Upper lobe of left lung (tissue), 6 donors: ENCODE data around the gene CDR2. TPM values are rescaled to one million over a fixed set of nuclear protein-coding genes. Genes with fewer than 3 reads are reported as not detected.

ENCODE experiments used
- ATAC-seq, 2 donors: fragments of 200-7000 bp; cut with Tn5 transposase; one replicate each; pipeline ENCODE4 v1.9.1; 2022; ENCODE audit warnings: mild to moderate bottlenecking in 2 of 2, moderate library complexity in 2 of 2; ENCODE audit not compliant: low FRiP score in 2 of 2
- DNase-seq, 2 donors: peaks; one replicate each; pipeline ENCODE4 v3.0.0-alpha.2; 2019 to 2020
- H3K27ac ChIP-seq, 4 donors: fragments of 200-600 bp; sonication (generic); one replicate each; pipeline ENCODE4 v1.5.1; 2016 to 2019
- H3K27me3 ChIP-seq, 4 donors: fragments of 200-600 bp; sonication (generic); one replicate each; pipeline ENCODE4 v1.5.1; 2017 to 2019
- H3K36me3 ChIP-seq, 4 donors: fragments of 200-600 bp; sonication (generic); one replicate each; pipeline ENCODE4 v1.5.1; 2016 to 2019
- H3K4me1 ChIP-seq, 4 donors: fragments of 200-600 bp; sonication (generic); one replicate each; pipeline ENCODE4 v1.5.1; 2018 to 2019
- H3K4me3 ChIP-seq, 4 donors: fragments of 200-600 bp; sonication (generic); one replicate each; pipeline ENCODE4 v1.5.1; 2017 to 2019; ENCODE audit warnings: mild to moderate bottlenecking in 2 of 4, moderate library complexity in 1 of 4
- H3K9me3 ChIP-seq, 4 donors: fragments of 200-600 bp; sonication (generic); one replicate each; pipeline ENCODE4 v1.5.1; 2018 to 2019
- EP300 ChIP-seq, 4 donors: sonication (generic); formaldehyde crosslinking; IDR thresholded peaks; one replicate each; pipeline ENCODE4 v1.5.1; 2017; ENCODE audit warnings: antibody characterized with exemption in 4 of 4, control low read depth in 2 of 4
- POLR2A ChIP-seq, 4 donors: fragments of 450-650 bp; IDR thresholded peaks; one replicate each; pipeline ENCODE4 v1.5.1; 2016 to 2017; ENCODE audit warnings: antibody characterized with exemption in 4 of 4, mild to moderate bottlenecking in 2 of 4
- POLR2AphosphoS5 ChIP-seq, 2 donors: sonication (generic); formaldehyde crosslinking; IDR thresholded peaks; one replicate each; pipeline ENCODE4 v1.5.1; 2017; ENCODE audit warnings: antibody characterized with exemption in 2 of 2
- WGBS, 2 donors: methylation state at CpG; one replicate each; pipeline ENCODE4 v1.1.5; 2017 to 2018; 5-methylcytosine and 5-hydroxymethylcytosine counted together
- total RNA-seq, 6 donors: library from RNA; depleted of rRNA in 4 of 6; stranded (reverse); fragments of >200 nt in 4 of 6; gene quantifications; one replicate each; pipeline versions ENCODE4 v1.1.0 to v1.2.1, GENCODE V29; 2016 to 2021
- TF ChIP-seq, protein P1 (sequence below), 6 experiments: fragments of 450-650 bp in 4 of 6; fragments of 200-600 bp in 2 of 6; sonication (generic) in 2 of 6; IDR thresholded peaks; one replicate each; pipeline ENCODE4 v1.5.1; 2016 to 2019; ENCODE audit warnings: antibody characterized with exemption in 6 of 6
- donor health status: DM: no; HTN: no; CAD: no; lungs with moderate emphysema.
- donor health status: DM: no; HTN: yes; CAD: no; lungs with severe emphysema.

Gene CDR2
- total RNA-seq, 6 donors from 2014 or later, result 16.3 to 27.5 (median 19.4) TPM

GRCh38 chr16:22356930-22357634 is 17.3 kb downstream of the CDR2 start:
- WGBS, 2 donors, result 93 to 95% methylated on average over 7 of the region's 7 CpGs
- no peaks in the 10 kb centered on the region for H3K27me3 ChIP-seq
- DNase-seq (no peak), ATAC-seq (no peak)
- peaks cover 15 to 24% (median 24%) of the 10 kb centered on the region in 4 donors for H3K4me1 ChIP-seq
- H3K36me3 ChIP-seq, result peaks cover 0 to 5% (median 0%) of the 10 kb centered on the region in 4 donors
- no peak overlapping the region for H3K4me3 ChIP-seq
- no peaks in the 10 kb centered on the region for H3K9me3 ChIP-seq
- H3K27ac ChIP-seq, result peak overlapping the region in 2 of 4 donors; percentile 2 to 58
- no peak for TF ChIP-seq EP300 (IDR thresholded peaks at IDR 0.05)
- no peak for TF ChIP-seq POLR2A (IDR thresholded peaks at IDR 0.05)
- no peak for TF ChIP-seq POLR2AphosphoS5 (IDR thresholded peaks at IDR 0.05)
- TF ChIP-seq, protein P1, sequence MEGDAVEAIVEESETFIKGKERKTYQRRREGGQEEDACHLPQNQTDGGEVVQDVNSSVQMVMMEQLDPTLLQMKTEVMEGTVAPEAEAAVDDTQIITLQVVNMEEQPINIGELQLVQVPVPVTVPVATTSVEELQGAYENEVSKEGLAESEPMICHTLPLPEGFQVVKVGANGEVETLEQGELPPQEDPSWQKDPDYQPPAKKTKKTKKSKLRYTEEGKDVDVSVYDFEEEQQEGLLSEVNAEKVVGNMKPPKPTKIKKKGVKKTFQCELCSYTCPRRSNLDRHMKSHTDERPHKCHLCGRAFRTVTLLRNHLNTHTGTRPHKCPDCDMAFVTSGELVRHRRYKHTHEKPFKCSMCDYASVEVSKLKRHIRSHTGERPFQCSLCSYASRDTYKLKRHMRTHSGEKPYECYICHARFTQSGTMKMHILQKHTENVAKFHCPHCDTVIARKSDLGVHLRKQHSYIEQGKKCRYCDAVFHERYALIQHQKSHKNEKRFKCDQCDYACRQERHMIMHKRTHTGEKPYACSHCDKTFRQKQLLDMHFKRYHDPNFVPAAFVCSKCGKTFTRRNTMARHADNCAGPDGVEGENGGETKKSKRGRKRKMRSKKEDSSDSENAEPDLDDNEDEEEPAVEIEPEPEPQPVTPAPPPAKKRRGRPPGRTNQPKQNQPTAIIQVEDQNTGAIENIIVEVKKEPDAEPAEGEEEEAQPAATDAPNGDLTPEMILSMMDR (IDR thresholded peaks at IDR 0.05), result no peak

- no peak for DNase-seq
- TF ChIP-seq POLR2A (IDR thresholded peaks at IDR 0.05) (no peak), EP300 (IDR thresholded peaks at IDR 0.05) (no peak), POLR2AphosphoS5 (IDR thresholded peaks at IDR 0.05) (no peak)
- TF ChIP-seq, protein P1 (IDR thresholded peaks at IDR 0.05), result no peak
- Histone ChIP-seq H3K27ac (no peak overlapping the region), H3K36me3 (peaks cover 0 to 4% (median 0%) of the 10 kb centered on the region in 4 donors), H3K4me3 (no peak overlapping the region), H3K27me3 (no peaks in the 10 kb centered on the region), H3K9me3 (no peaks in the 10 kb centered on the region), H3K4me1 (peaks cover 15 to 24% (median 20%) of the 10 kb centered on the region in 4 donors)
- ATAC-seq, result no peak
Measured at GRCh38 chr16:22355487-22355908, 18.9 kb downstream of the CDR2 start.

- Histone ChIP-seq H3K4me3 (no peak overlapping the region), H3K4me1 (peaks cover 15 to 24% (median 20%) of the 10 kb centered on the region in 4 donors), H3K27ac (peak overlapping the region in 2 of 4 donors; percentile 6 to 46), H3K9me3 (no peaks in the 10 kb centered on the region), H3K27me3 (no peaks in the 10 kb centered on the region), H3K36me3 (peaks cover 2 to 16% (median 7%) of the 10 kb centered on the region in 4 donors)
- TF ChIP-seq, protein P1 (IDR thresholded peaks at IDR 0.05), result no peak
- TF ChIP-seq POLR2AphosphoS5 (IDR thresholded peaks at IDR 0.05) (no peak), EP300 (IDR thresholded peaks at IDR 0.05) (no peak), POLR2A (IDR thresholded peaks at IDR 0.05) (no peak)
- DNase-seq, result no peak
- 66 to 73% methylated on average over 5 of the region's 5 CpGs for WGBS, 2 donors
- no peak for ATAC-seq
Measured at GRCh38 chr16:22353933-22354541, 20.4 kb downstream of the CDR2 start.

GRCh38 chr16:22353191-22353919 is 21.1 kb downstream of the CDR2 start:
- ATAC-seq, result peak; percentile 54 to 83
- Histone ChIP-seq H3K9me3 (no peaks in the 10 kb centered on the region), H3K4me1 (peaks cover 15 to 22% (median 18%) of the 10 kb centered on the region in 4 donors), H3K4me3 (no peak overlapping the region), H3K27me3 (no peaks in the 10 kb centered on the region), H3K36me3 (peaks cover 7 to 23% (median 14%) of the 10 kb centered on the region in 4 donors), H3K27ac (peak overlapping the region; percentile 12 to 46 (median 31))
- DNase-seq, result no peak
- TF ChIP-seq EP300 (IDR thresholded peaks at IDR 0.05) (no peak), POLR2AphosphoS5 (IDR thresholded peaks at IDR 0.05) (no peak), POLR2A (IDR thresholded peaks at IDR 0.05) (no peak)
- TF ChIP-seq, protein P1 (IDR thresholded peaks at IDR 0.05), result no peak
- 41 to 55% methylated on average over 3 of the region's 3 CpGs for WGBS, 2 donors
